Measurements from ENCODE around the gene BLID.

The BLID gene, protein sequence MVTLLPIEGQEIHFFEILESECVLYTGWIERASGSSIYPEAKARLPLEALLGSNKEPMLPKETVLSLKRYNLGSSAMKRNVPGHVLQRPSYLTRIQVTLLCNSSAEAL

DNA sequence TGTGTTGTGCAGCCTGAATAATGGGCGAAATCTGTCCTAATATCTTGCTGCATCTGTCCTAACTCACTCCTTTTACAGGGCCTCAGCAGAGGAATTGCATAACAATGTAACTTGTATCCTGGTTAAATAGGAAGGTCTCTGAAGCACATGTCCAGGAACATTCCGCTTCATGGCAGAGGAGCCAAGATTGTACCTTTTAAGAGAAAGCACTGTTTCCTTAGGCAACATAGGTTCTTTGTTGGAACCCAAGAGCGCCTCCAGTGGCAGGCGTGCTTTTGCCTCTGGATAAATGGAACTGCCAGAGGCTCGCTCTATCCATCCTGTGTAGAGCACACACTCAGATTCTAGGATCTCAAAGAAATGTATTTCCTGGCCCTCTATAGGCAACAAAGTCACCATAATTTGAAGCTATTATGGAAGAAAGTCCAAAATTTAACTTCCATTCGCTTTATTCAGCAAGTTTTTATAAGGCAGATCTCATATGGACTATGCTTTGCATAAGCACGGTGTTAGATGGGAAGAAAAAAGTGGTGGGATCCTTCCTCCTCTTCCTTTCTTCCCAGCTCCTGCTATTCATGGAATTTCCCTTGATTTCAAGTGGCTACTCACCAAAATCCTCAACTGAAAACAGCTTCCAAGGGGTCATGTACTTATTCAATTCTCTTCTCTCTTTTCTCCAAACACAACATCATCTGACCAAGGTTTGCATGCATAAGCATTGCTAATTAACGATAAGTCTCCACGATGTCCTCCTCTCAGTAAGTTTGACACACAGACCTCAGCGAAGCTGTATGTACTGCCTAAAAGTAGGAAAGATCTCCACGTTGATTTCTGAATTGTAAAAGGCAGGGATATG, at the start of gene BLID:
BLID (minus strand) TSS at position 692 of the 856 bp plus-strand sequence; CDS start at position 399, 293 bp downstream.
- DNase-seq, result peak in 2 of 3 donors; percentile 19 to 42

DNA sequence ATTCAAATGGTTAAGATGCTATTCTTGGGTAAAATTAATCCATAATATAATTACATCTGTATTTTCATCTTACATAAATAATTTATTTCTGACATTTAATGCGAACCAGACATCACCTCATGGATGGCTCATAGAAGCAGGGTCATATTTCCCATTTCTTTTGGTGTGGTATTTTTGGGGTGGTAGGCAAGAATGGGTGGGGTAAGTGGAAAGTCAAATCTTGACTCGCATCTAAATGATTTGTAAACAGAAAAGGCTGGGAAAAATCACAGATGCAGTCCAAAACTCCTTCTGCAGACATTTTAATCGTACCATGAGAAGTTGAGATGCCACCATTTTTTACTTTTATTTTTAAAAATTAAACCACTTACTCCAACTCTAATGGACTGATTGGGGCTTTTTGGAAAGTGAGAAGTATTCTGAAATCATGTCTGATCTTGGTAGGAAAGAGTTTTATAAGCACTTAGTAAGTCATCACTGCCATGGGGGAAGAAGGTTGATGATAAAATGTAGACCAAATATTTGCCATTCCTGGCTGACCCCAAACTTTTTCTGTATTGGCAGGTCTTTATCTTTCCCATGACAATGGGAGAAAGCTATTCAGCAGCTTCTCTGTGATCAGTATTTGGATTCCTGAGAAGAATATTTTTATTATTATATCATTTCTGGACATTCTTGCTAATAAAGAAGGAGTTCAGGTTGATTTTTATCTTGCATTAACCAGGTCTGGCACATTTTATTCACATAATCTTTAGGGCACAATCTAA, 47.2 kb upstream of the BLID start:
- no peak for DNase-seq

DNA sequence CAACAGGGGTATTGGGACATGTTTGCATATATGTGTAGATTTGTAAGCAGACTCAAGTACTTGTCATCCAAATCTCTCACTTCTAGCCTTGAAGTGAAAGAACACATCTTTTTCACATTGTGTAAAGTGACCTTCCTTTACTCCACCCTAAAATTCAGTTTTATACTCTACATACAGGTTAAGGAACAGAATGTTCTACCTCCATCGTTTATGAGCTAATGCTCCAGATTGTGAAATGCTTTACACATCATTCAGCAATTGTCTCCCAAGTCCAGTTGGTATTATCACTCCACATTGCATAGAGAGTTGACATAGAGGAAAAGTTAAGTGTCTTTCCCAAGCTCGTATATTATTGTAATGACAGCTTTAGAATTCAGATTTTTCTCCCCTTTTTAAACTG, 46.1 kb upstream of the BLID start:
- DNase-seq, result no peak

DNA sequence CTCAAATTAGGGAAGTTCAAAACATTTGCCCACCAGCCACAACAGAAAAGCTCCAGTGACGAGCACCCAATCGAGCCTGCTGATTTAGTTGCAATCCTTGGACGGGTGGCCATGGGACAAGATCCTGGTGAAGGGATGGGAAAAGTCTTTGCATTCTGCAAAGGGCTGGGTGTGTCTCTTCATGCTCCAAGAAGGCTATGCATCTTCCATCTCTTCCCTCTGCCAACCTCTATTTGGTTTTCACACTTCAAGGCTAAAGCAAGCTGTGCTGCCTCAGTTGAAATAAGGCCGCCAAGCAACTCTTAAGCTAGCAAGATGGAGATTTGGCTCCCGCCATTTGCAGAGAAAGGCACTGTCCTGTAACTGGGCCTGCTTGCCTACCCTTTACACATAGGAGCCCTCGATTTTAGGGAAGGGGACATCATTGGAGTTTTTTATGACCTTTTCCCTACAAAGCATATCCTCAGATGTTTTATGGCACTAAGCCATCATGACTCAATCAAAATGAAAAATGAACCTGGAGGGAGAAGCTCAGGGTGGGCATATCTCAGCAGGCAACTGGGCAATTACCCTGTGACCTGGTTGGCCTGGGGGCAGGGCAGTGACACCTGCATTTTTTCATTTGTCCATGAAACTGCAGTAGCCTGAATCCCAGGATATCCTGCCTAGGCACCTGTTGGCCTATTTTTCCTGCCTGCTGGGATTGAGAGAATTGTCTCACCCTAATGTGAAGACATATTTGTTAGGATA, 45.0 kb upstream of the BLID start:
- no peak for DNase-seq

DNA sequence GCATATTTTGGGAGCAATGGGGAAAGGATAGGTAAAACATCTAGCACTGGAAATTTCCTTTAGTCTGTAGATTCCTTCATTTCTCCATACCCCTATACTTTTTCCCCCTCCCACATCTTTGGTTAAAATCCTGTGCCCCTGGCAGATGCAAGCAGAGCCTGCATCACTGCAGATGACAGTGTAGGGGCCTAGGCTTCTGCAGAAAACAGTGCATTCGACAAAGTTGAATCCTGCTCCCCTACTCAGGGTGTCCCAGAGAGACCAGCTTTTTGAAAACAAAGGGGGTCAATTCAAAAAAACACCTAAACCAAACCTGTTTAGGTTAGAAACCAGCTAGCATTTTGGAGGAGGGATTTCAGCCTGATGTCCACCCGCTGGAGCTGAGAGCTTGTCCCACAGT, 43.8 kb upstream of the BLID start:
- no peak for DNase-seq

DNA sequence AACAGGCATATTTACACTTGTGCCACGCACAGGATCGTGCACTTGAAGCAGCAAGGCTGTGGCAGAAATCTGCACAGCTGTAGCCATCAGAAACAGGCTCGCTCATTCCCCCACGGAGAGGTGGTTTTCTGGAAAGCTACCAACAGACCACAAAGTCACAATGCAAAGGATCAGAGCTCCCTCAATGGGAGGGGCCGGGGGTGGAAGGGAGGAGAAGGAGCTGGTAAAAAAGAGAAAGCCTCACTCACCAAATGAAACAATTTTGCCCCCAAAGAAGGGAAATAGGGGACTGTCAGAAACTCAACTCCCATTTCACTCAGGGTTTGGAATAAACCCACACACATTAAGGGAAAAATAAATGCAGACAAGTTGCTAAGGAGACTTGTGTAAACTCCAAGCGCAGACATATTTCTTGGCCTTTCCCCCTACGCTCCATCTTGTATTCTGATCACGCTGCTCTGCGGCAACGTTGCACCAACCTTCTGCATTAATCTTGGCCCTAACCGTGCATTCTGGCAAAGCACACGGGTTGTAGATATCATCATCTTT, 43.2 kb upstream of the BLID start:
- no peak for DNase-seq

DNA sequence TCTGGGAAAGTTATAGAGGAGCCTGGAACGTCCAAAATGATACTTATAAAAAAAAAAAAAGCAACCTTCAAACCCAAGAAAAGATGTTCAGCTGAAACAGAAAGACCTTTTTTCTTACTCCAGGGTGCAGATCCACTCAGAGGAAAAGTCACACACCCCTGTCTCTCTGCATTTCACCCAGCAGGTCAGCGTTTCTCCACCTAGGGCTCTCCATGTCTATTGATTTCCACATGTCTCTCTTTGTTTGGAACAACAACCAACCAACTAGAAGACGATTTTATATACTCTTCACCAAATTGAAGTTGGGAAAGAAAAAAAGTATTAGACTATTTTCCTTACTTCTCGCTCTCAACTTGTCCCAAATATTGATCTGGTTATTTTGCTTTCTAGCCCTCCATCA, 42.2 kb upstream of the BLID start:
- DNase-seq, result no peak

DNA sequence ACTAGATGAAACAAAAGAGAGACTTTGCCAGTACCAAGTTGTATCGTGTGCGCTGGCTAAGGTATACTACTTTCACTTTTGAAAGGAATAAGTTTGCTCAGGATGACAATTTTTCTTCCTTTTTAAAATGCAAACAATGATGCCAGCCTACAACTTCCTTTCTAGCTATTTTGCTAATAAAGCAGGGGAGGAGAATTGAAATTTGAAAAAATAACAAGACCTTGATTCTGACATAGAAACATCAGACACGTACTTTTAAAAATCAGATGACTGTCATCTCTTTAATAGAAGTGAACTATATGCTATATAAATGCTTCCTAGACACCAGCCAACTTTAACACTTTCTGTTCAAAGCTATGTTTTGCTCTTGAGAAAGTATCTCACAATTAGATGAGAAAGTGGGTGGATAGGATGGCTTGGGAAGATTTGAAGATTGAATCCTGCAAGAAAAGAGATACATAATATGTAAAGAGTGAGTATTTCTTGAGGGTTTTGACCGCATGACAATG, 41.7 kb upstream of the BLID start:
- peak in 2 of 3 donors; percentile 11 to 18 for DNase-seq

DNA sequence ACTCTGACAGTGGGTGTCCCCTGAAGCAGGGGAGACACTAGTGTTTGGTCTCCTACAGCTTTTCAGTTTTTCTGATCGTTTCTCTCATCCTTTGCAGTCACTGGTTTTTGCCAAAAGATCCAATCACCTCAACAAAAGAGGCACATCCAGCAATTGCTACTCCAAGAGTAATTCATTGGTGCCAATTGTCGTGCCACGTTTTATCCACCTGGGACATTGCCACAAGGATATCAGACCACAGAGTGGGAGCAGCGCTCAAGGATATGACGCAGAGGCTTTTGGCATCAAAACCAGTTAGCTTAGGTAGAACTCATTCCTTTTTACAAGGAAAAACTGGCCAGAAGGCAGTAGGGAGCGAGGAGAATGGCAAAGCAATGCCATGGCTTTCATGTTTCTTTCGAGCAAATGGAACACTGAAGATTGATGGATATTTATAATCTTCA, 40.9 kb upstream of the BLID start:
- DNase-seq, result no peak

DNA sequence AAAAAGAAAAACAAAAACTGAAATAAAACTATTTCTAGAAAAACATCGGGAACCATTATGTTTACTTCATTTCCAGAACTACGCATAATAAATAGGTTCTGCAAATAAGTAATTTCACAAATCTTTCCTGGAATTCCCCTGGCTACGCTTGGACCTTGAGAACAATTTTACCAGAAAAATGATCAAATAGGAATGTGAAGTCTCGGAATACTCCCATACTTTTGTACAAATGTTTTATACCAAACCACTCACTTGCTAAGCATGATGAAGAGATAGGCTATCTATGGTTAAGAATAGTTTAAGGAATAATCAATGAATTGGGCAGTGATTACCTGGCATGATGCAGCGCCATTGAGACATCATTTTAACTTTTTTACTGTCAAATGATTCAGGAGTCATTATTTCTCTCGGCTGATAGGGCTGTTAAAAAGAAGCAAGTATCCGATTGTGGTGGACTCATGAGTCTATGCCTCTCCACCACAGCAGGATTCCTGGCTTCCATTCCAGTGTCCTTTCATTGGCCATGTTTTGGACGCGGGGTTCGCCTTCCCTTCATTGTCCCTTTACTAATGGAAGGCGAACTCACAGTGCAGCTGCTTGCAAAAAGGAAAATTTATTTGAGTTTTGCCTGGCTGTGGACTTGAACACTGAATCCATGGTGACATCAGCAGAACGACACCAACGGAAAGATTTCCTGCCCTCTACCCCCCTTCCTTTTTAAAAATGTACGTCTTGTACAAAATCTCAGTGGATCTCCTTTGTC, 39.9 kb upstream of the BLID start:
- no peak for DNase-seq

DNA sequence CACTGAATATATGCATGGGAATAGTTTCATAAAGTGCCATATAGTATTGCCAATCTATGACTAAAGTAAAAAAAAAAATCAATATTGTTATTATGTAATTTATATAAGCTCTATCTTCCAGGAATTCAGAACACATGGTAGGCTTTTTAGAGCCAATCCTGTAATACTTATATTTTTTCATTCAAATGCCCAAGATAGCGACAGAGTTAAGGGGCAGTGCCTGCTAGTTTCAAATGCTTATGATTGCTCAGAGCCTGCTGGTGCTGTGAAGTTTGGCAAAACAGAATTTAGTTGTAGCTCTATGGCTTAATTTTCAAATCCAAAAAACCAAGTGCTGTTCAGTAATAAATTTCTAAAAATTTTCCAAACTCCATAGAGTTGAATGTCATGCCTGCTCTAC, 39.0 kb upstream of the BLID start:
- DNase-seq, result no peak

DNA sequence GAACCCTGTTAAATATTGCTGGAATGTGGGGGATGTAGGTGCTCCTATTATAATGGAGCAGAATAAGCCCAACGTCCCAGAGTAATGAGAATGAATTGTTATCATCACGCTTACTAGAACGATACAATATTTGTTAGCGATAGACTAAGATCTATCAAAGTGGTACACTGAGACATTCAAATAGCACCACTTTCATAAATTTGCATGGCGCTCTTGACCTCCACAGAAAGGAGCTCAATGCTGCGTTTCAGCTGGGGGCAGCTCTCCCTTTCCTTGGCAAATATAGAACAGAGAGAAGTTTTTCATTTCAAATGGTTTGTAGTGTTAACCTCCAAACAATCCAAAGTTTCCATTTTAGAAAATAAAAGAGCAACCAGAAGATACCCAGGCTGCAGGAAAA, 38.2 kb upstream of the BLID start:
- no peak for DNase-seq

DNA sequence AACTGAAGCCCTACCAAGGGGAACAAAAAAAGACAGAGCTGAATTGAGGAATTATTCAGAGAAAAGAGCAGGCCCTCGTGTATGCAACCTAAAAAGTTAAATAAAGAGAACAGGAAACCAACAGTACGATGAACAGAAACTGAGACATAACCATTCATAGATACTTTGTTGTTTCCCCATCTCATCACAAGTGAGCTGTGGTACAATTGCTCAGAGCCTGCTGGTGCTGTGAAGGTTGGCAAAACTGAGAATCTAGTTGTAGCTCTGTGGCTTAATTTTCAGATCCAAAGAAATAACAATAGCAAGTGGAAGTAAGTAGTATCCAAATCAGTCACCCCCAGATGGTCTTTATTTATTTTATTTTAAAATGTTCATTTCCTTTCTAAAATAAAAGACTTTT, 37.7 kb upstream of the BLID start:
- no peak for DNase-seq

DNA sequence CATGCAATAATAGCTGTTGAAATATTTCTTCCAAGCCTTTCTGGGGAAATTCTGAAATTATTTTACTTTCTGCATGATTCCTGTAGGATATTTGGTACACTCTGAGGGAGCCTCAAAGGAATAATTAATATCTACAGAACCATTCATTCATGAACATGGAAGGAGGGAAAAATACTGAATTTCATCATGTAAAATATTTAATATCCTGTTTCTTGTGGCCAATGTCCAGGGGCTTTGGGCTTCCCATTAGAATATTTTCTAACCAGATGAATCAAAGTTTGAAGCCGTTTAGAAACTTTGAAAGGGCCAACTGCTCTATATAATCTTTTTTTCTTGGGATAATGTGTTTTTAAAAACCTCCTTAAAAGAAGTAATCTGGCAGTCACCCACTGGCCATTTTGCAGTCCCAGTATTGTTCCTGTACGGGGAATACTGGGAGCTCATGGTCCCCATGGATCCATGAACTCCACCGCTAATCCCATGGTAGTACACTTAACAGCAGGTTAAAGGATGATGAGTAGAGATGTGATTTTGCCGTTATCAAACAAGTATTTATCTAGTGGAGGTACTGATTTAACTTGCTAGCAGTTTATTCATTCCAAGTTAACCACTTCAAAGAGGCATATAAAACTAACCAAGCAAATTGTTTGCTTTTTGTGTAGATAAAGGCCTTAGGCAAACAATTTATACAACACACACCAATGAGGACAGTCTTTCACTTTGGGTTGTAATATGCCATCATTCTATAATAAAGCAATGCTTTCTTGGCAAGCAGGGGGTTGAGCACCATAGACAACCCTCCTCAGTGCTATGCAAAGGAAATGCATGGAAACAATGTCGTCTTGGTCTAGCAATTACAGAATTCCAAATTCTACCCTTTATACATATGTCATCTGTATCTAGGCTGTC, 34.5 kb upstream of the BLID start:
- no peak for DNase-seq

DNA sequence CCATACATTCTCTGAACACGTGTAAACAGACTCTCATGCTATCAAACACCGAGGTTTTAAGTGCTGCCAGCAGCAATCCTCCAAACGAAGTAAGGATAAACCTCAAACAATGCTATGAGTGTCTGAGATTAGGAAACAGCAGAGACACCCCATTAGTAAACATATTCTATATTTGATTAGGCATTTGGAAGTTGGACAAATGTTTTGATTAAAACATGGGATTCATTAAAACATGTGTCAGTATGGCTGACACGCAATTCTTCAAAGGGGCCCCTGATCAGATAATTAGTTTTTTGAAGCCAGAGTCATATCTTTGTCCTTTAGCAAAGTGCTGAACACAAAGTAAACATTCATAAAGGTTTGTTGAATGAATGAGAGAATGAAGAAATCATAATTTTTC, 33.2 kb upstream of the BLID start:
- DNase-seq, result no peak

DNA sequence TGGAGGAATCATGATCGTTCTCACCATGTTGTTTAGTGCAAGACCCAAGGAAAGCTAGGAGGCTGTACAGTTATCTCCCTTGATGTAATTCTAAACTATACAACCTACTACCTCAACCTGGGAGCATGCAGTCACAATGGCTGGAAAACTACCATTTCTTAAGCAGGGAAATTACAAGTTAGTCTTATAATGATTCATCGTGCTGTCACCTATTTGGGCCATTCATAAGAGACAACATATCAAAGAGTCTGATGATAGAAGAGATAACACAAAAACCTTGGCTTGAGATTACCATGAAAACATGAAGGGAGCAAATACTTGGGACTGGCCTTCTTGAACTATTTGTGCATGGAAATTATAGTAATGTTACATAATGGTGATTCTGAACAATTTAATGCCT, 30.5 kb upstream of the BLID start:
- DNase-seq, result no peak

DNA sequence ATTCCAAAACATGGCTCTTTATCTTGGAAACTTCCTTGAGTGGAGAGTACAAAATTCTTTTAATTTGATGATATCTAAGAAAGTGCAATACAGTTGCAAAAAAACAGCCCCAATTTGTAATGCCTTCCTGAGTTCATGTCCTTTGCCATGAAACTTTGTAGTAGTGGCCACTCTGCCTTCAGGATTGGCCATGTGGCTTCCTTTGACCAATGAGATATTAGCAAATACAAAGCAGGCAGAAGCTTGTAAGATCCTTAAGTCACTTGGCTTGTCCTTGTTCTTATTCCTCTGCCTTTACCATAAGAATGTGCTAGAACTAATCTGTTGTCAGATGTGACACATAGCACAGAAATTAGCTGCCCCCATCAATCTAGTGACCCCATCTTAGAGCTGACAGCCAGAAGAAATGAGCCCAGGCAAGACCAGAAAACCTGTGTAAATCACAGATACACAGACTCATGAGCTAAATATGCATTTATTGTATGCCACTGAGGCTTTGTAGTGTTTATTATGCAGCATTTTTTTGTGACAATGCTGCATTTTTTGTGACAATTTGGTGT, 29.8 kb upstream of the BLID start:
- no peak for DNase-seq

DNA sequence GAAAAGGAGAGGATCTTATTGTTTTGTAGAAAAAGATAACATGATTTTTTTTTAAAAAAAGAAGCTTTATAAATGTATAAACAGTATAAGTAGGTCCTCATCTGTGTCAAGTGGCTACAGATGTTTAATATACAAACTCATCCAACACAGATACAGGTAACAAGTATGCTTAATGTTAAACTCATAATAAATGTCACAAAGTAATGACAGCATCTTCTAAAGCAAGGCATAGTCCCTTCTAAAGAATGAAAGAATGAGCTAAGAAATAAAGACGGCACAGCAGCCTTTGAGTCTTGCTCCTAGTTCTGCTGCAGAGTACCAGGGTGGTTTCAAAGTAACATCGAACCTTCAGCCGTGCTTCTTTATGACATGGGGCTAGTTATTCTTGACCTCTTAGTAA, 28.7 kb upstream of the BLID start:
- DNase-seq, result no peak

DNA sequence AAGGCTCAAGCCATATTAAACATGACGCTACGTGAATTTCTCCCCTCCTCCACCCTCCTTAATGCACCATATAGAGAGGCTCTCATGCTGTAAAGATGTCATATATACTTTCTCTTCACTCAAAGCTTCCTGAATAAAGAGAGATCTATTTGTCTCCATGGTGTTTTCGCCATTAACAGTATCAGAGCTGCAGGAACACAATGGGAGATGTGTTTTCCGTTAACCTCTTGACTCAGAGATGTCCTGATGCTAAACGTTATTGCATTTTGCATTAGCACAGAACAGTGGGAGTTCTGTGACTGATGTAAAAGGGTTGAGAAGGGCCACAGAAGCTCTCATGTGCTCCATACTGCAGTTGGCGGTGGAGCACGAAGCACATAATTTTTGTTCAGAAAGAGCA, 25.7 kb upstream of the BLID start:
- DNase-seq, result no peak

DNA sequence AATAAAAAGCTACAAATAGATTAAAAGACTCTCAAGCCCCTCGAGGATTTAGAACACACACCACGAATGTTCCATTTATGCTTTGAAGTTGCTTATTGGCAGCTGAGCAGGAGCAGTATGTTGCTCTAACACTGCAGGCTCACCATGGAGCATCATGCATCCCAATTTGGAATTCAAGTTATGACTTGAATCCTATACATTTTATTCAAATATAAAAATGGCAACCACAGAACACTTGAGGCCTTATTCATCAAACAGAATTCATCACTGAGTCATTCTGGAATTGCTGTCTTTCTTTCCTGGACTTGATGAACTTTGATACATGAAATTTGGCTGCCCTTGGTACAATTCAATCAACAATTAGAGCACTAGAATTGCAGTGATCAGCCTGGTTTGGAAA, 24.5 kb upstream of the BLID start:
- no peak for DNase-seq

DNA sequence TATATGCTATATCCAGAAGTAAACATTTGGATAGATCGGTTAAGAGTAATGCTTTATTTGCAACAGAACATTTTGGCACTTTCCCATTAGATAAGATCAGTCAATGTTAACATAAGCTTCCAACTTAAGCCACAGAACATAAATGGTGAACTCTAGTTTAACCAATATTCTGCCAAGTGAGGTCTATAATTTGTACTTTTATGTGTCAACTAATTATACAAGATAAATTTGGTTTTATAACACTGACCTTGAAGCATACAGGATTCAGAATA, 23.5 kb upstream of the BLID start:
- no peak for DNase-seq
